Measurements from ENCODE around the gene CPVL.

CPVL gene

GRCh38 chr7:29154076-29154475, 7.7 kb upstream of the CPVL start:
- no peak for DNase-seq

DNA sequence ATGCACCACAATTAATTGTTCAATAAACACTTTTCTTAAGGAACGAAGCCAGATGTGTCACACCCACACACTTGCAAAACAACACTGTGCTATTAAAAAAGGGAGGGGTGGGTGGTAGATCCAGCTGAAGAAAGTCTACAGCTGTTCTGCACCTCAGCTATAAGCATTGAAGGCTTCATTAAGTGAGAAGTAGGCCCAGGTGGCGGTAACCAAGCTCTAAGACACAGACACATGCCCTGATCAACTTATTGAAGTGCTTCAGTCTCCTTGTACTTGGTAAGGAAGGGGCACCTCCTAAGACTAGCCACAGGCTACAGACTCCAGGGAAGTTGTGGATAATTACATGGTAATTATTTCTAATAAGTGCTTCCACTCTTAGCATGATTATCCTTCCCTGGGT, 4.5 kb upstream of the CPVL start:
- DNase-seq = no peak

DNA sequence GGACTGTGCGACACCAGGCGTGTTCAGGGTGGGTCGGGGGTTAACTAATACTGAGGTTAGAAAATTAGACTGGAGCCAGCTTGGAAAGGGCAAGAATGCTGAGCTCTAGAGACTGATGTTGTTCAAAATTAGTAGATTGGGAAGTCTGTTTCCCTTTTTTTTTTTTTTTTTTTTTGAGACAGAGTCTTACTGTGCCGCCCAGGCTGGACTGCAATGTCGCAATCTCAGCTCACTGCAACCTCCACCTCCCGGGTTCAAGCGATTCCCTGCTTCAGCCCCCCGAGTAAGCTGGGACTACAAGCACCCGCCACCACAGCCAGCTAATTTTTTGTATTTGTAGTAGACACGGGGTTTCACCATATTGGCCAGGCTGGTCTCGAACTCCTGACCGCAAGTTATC, 2.7 kb upstream of the CPVL start:
- no peak for DNase-seq

DNA sequence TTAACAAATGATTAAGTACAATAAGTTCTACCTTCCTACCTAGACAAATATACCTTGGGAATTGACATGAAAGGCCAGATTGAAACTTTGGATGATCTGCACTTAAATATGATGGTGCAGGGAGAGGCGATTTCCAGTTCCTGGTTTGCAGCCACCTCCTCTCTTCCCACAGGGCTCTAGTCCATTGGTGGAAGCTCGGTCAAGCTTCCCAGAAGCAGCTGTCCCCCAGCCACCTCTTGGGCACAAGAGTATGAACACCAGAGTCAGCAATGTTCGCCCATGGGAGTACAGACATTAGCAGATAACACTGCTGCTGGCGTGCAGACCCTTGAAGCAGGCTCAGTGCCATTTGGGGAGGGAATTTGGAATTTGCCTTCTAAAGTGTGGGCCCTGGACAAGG, 1.5 kb upstream of the CPVL start:
- DNase-seq = no peak

DNA sequence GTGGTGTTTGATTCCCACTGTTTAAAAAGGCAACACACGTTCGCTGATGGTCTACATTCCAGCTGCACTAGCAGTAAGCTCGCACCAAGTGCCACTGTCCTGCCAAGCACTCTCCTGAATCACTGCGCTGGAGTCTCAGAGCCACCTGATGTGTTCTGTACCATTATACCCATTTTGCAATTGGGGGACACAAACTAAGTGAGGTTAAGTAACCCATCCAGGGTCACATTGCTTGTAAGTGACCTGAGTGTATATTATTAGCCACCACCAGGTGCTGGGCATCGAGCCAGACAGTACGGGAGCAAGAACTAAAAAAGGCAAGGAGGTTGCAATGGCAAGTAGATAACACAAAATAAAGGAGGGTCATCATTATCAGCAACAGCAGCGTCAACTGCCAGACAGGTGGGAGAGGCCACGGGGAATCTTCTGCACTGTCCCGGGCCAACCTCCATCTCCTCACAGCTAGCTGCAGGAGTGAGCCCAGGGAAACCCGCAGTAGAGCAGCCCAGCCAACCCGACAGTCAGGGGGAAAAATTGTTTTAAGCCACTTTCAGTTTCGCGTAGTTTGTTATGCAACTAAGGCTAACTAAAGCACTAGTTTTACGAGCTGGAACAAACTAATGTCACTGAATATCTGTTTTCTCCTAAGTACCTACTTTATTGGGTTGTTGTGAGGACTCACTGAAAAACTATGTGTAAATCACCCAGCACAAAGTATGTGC, 712 bp upstream of the CPVL start:
- no peak for DNase-seq

DNA sequence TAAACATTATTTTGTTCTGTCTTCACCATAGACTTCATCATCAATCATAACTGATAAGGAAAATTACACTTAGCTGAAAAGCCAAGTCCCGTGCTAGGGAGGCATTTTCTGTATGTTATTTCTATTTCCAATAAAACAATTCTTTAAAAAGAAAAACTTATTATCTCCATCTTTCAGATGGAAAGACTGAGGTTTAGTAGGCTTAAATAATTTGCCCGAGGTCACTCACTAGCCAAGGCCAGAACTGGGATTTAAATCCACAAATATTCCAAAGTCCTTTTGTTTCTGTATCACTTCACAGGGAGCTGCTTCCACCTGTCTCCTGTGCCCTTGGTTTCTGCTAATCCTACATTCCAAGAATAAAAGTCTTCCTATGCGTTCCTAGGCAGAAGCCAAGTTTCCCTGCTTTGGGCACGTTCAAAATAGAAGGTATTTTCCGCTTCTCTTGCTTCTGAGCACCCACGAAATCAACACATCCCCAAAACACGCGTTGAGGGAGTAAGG, 732 bp downstream of the CPVL start:
- no peak for DNase-seq

DNA sequence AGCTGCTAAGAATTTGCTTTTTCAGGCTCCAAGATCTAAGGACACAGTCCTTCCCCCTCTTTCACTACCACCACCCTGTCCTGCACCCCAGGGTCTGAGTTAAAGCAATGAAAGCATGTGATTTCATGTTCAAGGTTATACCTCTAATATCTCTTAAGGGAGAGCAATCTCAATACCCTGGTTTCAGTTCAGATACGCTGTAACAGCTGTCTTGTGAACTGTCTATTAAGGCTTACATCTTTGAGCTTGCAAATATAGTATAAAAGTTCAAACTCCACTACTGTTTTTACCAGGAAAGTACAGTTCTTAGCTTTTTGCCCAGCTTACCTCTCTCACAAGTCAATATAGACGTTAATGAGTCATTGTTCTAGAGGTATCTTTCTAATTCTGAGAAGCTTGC, 2.6 kb downstream of the CPVL start:
- no peak for DNase-seq

- no peak for DNase-seq
These were observed 4.2 kb downstream of the CPVL start for GRCh38 chr7:29142021-29142727.

GRCh38 chr7:29140873-29141468, 5.4 kb downstream of the CPVL start:
- DNase-seq = no peak

DNA sequence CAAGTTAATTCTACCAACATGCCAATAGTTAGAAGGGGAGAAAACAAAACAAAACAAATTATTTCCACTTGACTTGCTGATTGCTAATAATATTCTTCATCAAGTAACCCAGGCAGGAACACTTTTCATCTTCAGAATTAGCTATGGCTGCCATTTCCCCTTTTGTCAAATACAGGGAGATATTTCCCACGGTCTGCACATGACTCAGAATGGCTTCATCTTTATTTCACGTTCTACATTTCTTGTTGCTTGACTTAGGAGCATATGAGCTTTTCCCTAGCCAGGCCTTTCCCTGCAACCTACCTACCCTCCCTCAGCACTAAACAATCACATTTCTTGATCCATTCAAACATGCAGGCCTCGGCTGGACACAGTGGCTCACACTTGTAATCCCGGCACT, 6.5 kb downstream of the CPVL start:
- DNase-seq = no peak

DNA sequence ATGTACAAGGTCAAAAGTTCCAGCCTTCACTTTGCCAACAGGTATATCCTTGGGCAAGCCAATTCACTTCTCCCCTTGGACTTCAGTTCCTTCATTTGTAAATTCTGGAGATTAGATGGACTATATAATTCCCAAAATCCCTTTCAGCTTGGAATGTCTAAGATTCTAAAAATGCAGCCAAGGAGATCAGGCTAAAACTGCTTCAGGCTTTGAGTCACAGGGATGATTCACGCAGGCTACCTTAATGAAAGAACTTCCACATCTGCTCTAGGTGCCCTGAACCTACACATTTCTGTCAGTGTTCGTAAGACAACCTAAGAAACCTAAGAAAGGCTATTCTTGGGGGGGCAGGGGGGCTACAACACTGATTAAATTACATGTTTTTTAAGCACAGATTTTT, 7.1 kb downstream of the CPVL start:
- no peak for DNase-seq

- DNase-seq = no peak
These were observed 7.7 kb downstream of the CPVL start for GRCh38 chr7:29138588-29138987.

DNA sequence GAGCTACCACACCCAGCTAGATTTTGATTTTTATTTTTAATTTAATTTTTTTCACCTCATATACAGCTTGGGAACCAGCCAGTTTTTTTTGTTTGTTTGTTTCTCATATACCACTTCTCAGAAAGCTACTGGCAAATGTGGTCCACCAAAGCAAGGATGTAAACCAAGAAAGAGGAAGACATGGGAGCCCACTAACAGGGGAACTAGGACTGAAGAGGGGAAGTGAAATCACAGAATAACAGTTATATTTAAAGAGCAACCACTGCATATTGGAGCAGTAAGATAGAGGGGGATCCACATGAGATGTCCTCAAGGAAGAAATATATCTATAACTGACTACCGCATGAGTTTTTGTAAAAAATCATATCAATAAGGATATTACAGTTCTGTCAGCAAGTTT, 10.5 kb downstream of the CPVL start:
- DNase-seq = no peak

GRCh38 chr7:29132980-29133379, 13.4 kb downstream of the CPVL start:
- DNase-seq = no peak

GRCh38 chr7:29131678-29132077, 14.7 kb downstream of the CPVL start:
- no peak for DNase-seq

DNA sequence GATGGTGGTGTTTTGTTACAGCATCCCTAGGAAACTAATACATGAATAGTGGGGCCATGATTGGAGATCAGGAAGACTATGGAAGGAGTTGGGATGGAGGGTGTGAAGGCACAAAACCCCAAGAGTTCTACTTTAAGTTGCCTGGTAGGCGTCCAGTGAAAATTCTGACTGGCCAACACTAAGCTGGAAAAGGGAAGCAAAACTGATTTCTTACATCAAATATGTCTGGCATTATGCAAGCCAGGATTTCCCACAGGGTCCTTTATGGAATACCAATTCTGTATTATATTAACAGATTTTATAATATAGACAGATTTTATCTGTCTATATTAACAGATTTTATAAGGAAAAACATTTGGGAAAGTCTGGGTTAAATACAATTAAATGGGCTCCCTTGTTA, 16.2 kb downstream of the CPVL start:
- DNase-seq = no peak

DNA sequence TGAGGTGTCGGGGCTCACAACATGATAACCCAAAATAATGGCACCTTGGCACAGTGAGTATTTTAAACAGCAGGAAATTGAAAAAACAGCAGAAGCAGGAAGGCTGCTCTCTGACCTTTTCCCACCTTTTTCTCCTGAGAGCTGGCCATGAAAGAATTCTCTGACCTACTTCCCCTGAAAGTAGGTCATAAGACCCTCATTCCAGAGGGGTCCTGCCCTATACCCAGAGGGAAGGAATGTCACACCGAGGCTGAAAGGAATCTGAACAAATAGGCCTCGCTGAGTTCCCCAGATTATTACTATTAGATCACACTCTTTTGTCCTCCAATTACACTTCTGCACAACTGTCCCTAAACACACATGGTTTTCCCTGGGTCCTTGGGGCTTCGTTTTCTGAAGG, 18.8 kb downstream of the CPVL start:
- DNase-seq = no peak

GRCh38 chr7:29126804-29127203, 19.5 kb downstream of the CPVL start:
- no peak for DNase-seq

GRCh38 chr7:29123626-29124190, 22.6 kb downstream of the CPVL start:
- no peak for DNase-seq

GRCh38 chr7:29122759-29123158, 23.6 kb downstream of the CPVL start:
- DNase-seq = no peak

- DNase-seq = no peak
These were observed 24.3 kb downstream of the CPVL start for GRCh38 chr7:29122081-29122480.

DNA sequence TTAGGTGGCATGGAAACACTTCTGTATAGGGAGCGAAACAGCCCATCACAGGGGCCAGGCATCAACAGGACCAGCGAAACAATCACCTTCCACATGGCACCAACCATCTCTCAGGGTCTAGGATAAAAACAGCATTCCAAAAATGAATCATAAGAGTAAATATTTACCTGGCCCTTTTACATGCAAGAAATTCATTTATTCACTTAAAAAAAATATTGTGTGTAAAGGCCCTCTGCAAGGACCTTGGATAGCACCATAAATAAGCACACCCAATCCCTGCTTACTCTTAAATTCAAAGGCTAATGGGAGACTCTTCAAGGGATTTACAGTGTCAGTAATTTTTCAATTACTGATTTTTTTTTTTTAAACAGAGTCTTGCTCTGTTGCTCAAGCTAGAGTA, 25.4 kb downstream of the CPVL start:
- no peak for DNase-seq

DNA sequence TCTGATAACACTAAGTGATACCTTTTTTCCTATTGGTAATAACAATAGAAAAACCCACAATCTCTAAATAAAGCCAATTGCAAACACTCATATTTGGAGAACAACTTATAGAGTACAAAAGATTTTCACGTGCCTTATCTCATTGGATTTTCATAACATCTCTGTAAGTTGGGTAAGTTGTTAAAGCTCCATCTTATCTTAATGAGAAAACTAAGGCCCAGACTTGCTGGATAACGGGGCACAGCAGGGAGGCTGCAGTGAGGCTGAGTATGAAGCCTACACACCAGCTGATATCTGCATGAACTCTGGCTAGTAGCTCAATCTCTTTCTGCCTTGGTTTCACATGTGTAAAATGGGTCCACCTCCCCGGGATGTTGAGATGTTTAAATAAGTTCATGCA, 26.8 kb downstream of the CPVL start:
- no peak for DNase-seq
